ENCODE results near the gene PDZK1IP1. TPM values are rescaled to one million over a fixed set of nuclear protein-coding genes. Genes with fewer than 3 reads are reported as not detected.
"Not testable (repeated sequence)": the region's sequence is repeated elsewhere in the genome, so short reads cannot be mapped to it uniquely, and the experiment has no call there.

PDZK1IP1 gene
- polyA plus RNA-seq, 1 donor, result 22.2 TPM

DNA sequence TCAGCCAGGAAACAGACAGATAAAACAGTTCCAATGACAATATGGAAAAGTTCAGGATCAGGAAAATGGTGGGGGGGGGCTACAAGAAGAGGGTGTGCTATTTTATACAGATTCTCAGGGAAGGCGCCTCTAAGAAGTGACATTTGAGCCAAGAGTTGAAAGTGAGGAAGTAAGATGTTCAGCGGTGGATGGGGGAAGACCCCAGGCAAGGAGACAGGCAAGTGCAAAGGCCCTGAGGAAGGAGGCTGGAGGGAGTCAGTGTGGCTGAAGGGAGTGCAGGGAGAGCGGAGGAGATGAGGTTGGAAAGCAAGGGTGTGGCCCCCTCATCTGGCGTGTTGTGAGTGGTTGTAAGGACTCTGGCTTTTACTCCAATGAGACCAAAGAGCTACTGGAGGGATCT is 8.4 kb upstream of the PDZK1IP1 start:
- DNase-seq, result no peak

DNA sequence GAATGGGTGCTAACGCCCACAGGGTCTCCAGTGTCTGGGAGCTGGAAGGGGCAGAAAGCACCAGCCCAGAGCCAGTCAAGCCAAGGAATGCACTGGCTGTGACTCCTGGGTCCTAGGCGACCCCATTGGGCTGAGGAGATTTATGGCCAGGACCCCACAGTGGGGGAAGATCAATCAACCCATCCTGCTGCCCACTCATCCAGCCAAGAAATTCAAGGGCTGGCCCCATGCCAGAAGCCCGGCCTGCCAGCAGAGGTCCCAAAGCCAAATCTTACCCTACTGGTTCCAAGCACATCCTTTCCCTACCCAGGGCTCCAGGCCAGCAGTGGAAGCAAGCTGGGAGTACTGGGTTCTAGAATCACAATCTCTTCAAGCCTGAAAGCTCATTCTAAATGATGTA is 6.8 kb upstream of the PDZK1IP1 start:
- no peak for DNase-seq

DNA sequence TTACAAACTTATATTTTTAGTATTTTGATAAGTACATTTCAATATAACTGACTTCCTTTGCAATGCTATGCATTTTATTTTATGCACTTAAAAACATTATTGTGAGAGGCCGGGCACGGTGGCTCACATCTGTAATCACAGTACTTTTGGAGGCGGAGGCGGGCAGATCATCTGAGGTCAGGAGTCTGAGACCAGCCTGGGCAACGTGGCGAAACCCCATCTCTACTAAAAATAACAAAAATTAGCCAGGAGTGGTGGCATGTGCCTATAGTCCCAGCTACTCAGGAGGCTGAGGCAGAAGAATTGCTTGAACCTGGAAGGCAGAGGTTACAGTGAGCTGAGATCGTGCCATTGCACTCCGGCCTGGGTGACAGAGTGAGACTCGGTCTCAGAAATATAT is 6.1 kb upstream of the PDZK1IP1 start:
- not testable (repeated sequence) for DNase-seq

DNA sequence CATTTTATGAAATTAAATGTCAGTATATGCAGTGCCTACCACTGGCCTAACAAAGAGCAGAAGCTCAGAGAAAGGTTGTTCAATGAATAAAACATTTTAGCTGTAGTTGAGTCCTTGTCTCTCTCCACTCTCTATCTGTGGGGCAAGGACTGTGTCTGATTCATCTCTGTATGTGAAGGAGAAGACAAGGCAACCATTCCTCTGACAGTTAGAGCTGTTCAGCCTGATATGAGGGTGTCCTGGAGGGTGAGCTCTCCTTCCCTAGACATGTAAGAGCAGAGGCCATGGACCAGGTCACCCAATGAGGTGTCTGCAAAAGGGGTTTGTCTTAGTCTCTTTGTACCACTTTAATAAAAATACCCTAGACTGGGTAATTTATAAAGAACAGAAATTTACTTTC is 4.5 kb upstream of the PDZK1IP1 start:
- no peak for DNase-seq

DNA sequence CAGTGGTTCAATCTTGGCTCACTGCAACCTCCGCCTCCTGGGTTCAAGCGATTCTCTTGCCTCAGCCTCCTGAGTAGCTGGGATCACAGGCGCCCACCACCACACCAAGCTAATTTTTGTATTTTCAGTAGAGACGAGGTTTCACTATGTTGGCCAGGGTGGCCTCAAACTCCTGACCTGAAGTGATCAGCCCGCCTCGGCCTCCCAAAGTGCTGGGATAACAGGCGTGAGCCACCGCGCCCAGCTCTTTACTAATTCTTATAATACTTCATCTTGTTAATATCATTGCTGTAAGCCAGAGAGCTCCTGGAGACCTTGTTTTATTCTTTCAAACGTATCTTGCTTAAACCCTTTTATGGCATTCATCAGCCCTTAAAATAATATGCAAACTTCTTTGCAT is 3.7 kb upstream of the PDZK1IP1 start:
- DNase-seq, result not testable (repeated sequence)

DNA sequence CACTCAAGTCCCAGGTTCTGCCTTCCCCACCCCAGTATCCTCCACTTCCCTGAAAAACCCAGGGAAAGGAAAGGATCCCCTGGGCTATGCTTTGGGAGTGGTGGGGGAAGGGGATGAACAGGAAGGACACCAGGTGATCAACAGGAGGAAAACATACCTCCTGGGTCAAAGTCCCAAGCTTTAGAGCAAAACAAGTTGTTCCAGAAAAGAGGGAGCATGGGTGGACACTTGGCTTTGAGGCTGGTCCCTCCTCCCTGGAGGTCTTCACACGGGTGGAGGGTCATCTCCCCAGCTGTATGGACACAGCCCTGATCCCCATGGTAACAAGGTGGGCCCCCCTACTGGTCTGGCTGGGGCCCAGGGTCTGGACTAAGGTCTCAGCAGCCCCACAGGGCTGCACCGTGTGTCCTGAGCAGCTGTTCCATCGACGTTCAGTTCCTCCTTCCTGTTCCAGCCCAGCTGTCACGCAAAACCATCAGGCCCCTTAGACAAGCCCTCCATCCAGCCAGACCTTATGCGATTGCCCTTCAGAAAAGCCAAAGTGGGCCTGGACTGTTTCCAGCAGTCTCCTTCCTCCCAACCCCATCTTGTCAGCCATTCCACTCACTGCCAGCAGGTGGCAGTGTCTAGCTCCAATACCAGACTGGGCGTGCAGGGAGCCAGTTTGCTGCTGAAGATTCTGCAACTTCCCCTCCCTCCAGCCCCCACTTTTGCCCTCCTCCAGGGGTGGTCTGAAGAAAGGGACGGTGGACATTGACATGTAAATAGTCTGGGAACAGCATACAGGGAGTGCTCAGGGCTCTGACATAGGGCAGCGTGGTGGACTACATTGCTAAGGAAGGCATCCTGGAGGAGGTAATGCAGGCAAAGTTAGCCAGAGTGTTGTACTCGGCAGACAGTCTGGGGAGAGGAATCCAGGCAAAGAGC is 2.9 kb upstream of the PDZK1IP1 start:
- DNase-seq, result peak; percentile 79

DNA sequence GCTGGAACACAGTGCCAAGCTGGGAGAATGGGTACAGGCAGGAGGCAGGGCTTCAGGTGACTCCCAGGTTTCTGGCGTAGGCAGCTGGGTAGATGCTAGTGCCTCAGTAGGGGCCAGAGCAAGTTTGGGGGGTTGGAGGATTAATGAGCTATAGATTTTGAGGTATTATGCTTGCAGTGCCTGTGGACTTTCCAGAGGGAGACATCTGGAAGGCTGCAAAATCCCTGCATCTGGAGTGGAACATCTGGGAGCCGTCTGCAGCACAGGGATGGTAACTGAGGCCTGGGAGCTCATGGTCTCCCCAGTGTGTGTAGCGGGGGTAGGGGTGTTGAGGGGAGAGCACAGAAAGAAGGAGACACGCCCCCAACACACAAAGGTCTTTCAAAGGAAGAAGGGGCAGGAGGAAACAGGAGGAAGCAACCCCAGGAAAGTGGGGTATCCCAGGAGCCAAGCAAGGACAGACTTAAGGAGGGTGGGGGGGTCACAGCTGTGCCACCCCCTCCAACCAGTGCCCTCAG is 2.2 kb upstream of the PDZK1IP1 start:
- DNase-seq, result no peak

DNA sequence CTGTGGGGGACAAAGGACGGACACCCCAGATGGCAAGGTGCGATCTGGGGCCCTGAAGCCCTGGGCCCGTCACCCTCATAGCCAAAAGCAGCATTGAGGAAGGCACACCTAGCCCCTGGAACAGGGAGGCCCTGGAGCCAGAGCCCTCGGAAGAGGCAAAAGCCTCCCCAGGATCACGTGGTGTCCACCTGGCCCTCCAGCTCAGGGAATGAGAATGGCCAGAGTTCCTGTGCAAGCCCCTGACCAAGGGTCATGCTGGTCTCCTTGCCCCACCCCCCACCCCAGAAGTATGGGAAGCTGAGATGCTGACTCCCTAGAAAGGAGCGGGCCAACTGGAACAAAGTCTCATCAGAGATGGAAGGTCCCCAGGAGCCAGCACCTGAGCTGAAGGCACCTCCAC is 1.0 kb upstream of the PDZK1IP1 start:
- DNase-seq, result no peak

DNA sequence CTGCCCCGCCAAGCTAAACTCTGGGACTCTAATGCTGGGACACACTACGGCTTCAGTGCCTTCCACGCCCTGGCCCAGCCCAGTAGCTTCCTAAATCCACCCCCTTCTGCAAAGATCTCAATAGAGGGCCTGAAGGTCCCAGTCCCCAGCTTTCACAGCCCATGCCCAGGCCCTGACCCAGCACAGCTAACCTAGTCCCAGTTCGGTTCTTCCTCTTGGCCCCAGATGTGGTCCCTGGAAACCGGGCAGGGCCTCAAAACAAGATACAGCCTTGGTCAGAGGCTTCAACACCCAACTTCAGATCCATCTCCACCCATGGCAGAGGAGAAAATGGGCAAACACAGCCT is 646 bp upstream of the PDZK1IP1 start:
- DNase-seq, result no peak

DNA sequence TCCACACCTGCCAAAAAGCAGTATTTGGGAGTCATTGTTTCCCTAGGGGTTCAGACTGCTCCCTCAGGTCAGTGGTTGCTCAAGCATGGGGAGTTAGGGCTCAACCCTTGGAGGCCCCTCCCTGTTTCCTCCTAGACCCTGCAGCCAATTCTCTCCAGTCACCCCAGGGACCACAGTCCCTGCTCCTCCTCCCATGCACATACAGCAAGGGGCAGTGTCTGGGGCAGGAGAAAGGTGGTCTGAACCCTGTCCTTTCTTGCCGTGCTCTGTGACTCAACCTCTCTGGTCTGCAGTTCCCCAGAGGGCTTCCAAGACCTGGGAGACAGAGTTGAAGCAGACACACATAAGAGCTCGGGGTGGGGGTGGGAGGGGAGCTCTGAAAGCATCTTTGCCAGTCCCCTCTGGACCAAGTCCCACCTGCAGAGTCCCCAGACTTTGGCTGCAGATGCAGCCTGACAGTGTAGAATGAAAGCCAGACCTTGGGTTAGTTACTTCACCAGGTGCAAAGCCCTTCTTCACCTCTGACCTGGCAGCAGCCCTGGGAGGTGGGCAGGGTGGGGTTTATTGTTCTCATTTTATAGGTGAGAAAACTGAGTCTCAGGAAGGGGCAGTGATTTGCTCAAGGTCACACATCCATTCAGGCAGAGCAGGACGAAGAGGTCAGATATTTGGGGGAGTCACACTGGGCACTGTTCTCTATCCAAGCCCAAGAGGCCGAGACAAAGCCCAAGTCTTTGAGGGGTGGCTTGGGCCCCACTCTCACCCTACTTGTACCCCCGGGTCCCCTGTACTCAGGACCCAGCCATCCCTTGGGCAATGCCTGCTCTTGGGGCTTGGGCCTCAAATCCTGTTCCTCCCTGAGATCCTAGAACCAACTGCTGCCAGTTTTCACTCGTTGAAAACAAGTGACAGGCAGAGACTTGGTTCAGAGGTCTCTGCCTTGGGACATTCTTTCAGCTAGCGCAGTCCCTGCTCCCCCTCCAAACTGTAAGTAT is 748 bp downstream of the PDZK1IP1 start:
- DNase-seq, result no peak

DNA sequence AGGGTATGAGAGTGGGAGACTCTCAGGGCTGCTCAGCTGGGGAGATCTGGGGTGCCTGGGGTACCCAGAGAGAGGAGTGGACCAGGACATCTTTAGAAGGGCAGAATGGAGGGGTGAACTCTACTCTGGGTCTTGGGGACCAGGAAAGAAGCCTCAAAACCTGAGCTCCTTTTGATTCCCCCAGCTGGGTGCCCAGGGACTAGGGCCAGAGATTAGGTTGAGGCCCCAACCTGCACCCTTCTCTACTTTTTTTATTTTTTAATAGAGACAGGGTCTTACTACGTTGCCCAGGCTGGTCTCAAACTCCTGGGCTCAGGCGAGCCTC is 1.9 kb downstream of the PDZK1IP1 start:
- no peak for DNase-seq

DNA sequence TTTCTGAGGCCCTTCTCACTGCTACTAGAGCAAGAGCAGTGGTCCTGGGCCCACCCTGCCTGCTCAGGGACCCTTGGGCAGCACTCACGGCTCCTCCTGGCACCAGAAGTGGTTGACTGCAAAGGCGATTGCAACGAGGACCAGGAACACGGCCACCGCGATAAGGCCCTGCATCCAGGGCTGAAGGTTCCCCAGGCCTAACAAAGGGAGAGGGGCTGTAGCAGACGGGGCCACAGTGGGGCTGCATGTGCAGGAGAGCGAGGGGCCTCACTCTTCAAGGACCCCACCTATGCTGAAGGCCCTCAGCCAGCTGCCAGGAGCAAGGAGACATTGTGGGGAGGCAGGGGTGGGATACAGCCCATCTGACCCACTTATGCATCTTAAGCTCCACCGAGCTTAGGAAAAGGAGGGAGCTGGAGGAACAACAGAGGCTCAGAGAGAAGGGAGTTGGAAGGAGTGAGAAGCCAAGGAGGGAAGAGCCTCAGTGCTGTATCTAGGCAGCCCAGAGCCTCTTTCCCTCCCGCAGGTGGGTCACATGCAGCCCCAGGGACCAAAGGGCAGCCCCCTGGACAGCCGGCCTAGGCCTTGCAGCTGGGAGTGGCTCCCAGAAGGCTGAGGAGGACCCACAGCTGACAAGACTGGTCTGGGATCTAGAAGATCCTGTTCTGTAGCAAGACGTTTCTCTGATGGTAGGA is 2.5 kb downstream of the PDZK1IP1 start:
- DNase-seq, result no peak

DNA sequence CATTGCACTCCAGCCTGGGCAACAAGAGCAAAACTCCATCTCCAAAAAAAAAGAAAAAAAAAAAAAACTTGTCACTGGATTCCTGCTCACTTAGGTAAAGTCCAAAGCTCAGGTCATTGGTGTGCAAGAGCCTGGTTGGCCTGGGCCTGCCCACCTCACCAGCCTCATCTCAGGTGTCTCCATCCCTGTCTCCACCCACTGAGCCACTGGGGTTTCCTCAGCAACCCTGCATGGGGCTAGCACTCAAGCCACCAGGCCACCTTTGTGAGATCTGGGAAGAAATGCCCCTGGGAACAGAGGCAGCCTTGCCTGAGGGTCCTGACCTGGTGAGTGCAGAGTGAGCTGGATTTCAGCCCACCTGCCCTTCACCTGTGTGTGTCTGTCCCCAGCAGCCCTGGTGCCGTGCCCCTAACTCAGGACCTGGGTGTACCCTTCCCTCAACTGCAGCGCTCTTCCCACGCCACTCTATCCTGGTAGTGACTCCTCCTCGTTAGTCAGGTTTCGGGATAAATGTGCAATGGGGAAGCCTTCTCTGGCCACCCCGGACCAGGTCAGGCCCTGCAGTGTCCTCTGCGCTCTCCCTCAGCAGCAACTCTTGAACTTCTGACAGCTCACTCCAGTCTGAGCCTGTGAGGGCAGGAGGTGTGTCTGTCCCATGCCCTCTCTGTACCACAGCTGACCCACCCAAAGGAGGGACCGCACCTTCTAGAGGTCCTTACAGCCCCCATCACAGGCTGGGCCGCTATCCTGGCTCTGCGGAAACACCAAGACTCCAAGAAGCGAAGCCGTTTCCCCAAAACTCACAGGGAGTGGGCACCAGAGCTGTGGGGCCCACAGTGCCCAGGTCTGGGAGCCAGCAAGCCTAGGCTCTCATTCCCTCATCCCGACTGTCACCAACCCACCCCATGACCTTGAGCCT is 3.3 kb downstream of the PDZK1IP1 start:
- no peak for DNase-seq

DNA sequence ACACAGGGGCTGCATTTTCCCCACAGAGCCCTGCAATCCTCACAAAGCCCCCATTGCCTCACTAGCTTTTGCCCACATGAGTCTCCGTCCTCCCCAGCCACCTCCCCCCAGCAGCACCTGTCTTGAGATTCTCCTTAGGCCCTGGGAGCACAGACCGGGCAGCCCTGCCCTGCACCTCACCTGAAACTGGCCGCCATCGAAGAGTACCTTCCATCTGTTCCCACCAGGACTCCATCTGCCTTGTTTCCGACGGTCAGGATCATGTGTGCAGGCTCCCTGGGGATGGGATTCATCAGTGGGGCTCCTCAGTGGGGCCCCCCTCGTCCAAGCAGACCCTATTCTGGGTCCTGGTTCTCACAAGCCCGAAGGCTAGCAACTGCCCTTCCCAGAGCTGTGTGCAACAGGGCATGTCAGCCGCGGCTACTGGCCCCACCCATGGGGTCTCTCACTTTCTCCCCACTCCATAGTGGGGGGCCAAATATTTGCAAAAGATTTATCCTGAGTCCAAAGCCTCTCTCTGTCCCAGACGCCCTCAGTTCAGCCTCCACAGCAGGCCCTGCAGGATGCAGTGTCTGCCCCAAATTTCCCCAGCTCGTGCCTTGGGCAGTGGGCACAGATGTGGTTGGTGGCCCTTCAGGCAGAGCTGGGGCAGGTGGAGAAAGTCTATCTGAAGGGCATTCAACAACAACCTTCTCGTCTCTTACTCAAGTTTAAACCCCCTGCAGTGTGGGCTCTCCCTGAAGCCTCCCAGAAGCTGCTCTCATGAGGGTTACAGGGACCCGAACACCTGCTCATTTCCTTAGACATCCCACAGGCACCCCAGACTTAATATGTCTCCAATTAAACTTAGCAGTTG is 4.8 kb downstream of the PDZK1IP1 start:
- DNase-seq, result no peak

DNA sequence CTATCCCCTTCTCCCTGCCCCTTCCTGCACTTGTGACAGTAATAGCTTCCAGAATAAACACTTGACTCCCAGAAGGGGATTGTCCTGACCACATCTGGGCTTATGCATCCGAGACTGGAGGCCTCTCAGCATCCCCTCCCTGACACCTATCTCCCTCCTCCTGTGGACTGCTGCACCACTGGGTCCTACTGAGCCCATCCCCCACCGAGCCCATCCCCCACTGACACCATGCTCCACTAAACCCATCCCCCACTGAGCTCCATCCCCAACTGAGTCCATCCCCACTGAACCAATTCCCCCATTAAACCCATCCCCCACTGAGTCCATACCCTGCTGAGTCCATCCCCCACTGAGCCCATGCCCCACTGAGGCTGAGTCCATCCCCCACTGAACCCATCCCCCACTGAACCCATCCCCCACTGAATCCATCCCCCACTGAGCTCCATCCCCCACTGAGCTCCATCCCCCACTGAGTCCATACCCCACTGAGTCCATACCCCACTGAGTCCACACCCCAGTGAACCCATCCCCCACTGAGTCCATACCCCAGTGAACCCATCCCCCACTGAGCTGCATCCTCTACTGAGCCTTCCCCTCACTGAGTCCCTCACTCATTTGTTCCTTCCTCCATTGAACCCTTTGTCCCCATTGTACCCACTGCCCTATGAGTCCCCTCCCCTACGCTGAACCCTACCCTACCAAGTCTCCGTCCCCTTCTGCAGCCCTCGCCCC is 5.6 kb downstream of the PDZK1IP1 start:
- DNase-seq, result no peak

DNA sequence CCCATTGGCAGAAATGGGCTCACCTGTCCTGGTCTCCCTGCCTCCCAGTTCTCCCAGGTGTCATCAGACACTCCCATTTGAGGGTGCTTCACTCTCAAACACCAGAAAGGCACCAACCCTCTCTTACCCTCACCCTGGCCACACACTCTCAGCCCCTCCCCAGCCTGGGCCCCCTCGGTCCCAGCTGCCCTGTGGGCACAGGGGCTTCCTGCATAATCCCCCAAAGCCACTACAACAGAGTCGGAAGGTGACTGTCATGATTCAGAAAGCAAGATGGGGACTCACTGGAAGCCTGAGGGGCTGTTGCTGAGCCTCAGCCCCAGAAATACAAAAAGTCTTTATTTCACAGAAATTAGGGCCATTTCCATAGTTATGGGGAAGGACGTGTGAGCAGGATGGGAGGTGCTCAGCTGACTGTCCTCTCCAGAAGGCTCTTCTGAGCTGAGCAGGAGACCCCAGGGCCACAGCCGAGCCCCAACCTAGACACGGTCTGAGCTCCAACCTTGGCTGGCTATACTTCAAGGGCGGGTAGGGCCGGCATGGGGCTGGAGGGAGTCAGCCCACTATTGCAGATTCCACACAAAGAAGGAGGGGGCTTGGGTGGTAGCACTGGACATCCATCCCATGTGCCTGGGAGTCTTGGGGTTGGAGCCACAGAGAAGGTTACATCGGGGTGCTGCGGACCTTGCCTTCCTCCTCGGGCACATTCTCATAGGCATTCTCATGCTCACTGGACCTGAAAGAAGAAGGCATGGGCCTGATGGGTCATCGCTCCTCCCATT is 6.3 kb downstream of the PDZK1IP1 start:
- no peak for DNase-seq

DNA sequence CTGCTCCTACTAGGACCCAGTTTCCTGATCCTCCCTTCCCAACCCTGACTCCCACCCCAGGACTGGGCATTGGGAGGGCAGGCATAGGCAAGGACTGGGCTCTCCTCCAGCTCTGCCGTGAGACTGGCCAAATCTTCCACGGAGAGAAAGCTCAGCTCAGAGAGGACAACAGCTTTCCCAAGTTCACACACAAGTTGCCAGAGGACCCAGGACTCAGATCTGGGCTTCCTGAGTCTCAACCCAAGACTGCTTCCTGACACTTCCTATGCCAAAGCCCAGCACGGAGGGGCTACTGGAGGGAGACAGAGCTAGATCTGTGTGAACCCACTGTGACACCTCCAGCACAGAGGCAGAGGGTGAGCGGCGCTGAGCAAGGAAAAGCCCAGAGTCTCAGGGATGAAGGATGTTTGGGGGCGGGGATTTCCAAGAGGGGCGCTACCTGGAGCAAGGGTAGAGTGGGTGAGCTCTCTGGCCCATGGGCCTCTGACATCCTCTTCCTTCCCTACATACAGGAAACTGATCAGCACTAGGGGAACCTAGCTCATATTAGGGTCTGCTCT is 7.1 kb downstream of the PDZK1IP1 start:
- no peak for DNase-seq

DNA sequence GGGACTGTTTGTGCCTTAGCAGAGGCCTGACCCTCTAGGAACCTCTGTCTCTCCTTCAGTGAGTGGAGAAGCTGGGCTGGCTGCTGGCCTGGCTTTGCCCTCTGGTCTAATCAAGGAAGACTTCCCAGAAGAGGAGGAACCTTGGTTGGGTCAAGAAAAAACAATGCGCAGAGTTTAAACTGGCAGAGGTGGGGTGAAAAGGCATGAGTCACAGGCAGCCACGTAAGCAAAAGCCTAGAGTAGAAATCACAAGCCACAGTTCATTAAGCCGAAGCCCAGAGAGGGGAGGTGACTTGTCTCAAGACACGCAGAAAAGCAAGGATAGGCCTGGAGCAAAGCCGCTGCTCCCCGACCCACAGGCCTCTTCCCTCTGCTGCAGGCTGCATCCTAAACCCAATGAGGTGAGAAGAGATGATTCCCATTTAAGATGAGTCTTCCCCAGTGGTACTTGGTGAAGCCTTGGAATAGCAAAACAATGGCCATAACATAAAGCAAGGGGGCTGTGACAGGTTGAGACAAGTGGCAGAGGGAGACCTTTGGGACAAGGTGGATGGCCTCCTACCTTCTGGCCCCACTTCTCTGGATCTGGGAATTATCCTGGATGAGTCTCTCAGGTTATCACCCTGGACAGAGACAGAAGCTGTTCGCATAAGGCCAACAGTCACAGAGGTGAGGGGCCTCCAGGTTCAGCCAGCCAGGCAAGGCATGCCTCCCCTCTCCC is 7.7 kb downstream of the PDZK1IP1 start:
- no peak for DNase-seq
